Colonic mucosa (tissue), 4 donors: ENCODE data around the gene HMX3. TPM values are rescaled to one million over a fixed set of nuclear protein-coding genes. Genes with fewer than 3 reads are reported as not detected.

Experiments used
- DNase-seq: peaks from one replicate; pipeline ENCODE4 v3.0.0-alpha.2; 2020
- H3K27ac ChIP-seq: fragments of 200-600 bp; one replicate; pipeline ENCODE4 v1.8.0; 2021
- H3K27me3 ChIP-seq: fragments of 200-600 bp; one replicate; pipeline ENCODE4 v1.8.0; 2021
- H3K36me3 ChIP-seq: fragments of 200-600 bp; one replicate; pipeline ENCODE4 v1.8.0; 2021
- H3K4me1 ChIP-seq: fragments of 200-600 bp; one replicate; pipeline ENCODE4 v1.8.0; 2021; ENCODE audit warnings: mild to moderate bottlenecking
- H3K4me3 ChIP-seq: fragments of 200-600 bp; one replicate; pipeline ENCODE4 v1.8.0; 2021
- H3K9ac ChIP-seq, 2 donors: one replicate each; pipeline ENCODE4 v1.7.0; 2013; ENCODE audit warnings: control low read depth in 2 of 2, low read depth in 2 of 2, low read length in 2 of 2
- H3K9me3 ChIP-seq: fragments of 200-600 bp; one replicate; pipeline ENCODE4 v1.8.0; 2021
- CTCF ChIP-seq: fragments of 200-600 bp; IDR thresholded peaks from one replicate; pipeline ENCODE4 v1.8.0; 2022; ENCODE audit warnings: antibody characterized with exemption, mild to moderate bottlenecking
- intact Hi-C: fragments of 100-400 bp; cut with DNase I; formaldehyde crosslinking; loops from one replicate; pipeline ENCODE4 v1.14.1; 2022
- total RNA-seq, 2 donors: library from RNA; stranded (reverse); fragmentation: NEBNext Ultra II Directional in 1 of 2; extraction: Animal tissue kit (Norgen Biotek cat#: 25700) in 1 of 2; gene quantifications; one replicate each; pipeline ENCODE4 v1.2.1, GENCODE V29; 2021
- donor health status: healthy.
- donor health status: DM: no; HTN: no; CAD: no.
- donor health status: DM: no; HTN: no; CAD: no.

Gene HMX3
- total RNA-seq, 2 donors from 2014 or later = 0.35 to 0.64 TPM

DNA sequence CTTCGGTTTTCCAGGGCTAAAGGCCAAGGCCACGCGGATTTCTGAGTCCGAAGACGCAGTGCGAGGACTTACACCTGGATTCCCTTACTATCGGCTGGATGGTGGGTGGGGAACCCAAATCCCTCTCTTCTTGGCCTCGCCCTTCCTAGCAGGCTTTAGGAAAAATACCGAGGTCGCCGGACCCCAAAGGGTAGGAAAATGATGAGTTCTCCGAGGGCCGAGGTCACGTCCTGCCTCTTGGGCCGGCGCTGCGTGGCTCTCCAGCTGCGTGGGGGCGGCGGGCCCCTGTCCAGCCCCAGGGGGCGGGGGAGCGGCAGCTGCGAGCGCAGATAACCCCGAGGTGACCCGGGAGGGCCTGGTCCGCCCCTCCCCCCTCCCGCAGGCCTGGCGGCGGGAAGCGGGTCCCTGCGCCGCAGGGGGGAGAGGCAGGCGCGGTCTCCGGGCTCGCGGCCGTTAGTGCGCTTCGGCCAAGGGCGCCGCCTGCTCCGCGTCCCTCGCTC is 805 bp upstream of the HMX3 start:
- no peaks in the 10 kb centered on the region for H3K36me3 ChIP-seq
- TF ChIP-seq CTCF = no peak

GRCh38 chr10:123136221-123136805 is 543 bp downstream of the HMX3 start:
- peak overlapping the region in 1 of 2 donors; percentile 43 for H3K9ac ChIP-seq
- H3K4me1 ChIP-seq = peaks cover 10% of the 10 kb centered on the region
- no peak for DNase-seq
- TF ChIP-seq CTCF = no peak
- no peaks in the 10 kb centered on the region for H3K9me3 ChIP-seq
- no peak overlapping the region for H3K4me3 ChIP-seq
- H3K36me3 ChIP-seq = no peaks in the 10 kb centered on the region
- no peak overlapping the region for H3K27ac ChIP-seq
- H3K27me3 ChIP-seq = peaks cover 98% of the 10 kb centered on the region
- intact Hi-C loops = no loop called here

More for the DNA sequence above, 805 bp upstream of the HMX3 start:
- intact Hi-C loops = no loop called here
- Histone ChIP-seq H3K9ac (no peak overlapping the region), H3K4me1 (peaks cover 10% of the 10 kb centered on the region), H3K9me3 (no peaks in the 10 kb centered on the region), H3K4me3 (peak overlapping the region; percentile 27), H3K27ac (no peak overlapping the region), H3K27me3 (peaks cover 90% of the 10 kb centered on the region)
- no peak for DNase-seq

GRCh38 chr10:123136806-123137642 is 1.3 kb downstream of the HMX3 start:
- no peaks in the 10 kb centered on the region for H3K9me3 ChIP-seq
- peak overlapping the region in 1 of 2 donors; percentile 43 for H3K9ac ChIP-seq
- DNase-seq = no peak
- no peaks in the 10 kb centered on the region for H3K36me3 ChIP-seq
- H3K27ac ChIP-seq = no peak overlapping the region
- TF ChIP-seq CTCF = no peak
- no peak overlapping the region for H3K4me3 ChIP-seq
- H3K27me3 ChIP-seq = peaks cover 98% of the 10 kb centered on the region
- intact Hi-C loops = no loop called here
- H3K4me1 ChIP-seq = peaks cover 10% of the 10 kb centered on the region

- no peak overlapping the region for H3K4me3 ChIP-seq
- no peaks in the 10 kb centered on the region for H3K9me3 ChIP-seq
- DNase-seq = no peak
- no peaks in the 10 kb centered on the region for H3K36me3 ChIP-seq
- intact Hi-C loops = no loop called here
- no peak for TF ChIP-seq CTCF
- no peak overlapping the region for H3K9ac ChIP-seq
- H3K27ac ChIP-seq = no peak overlapping the region
- peaks cover 8% of the 10 kb centered on the region for H3K4me1 ChIP-seq
- H3K27me3 ChIP-seq = peaks cover 99% of the 10 kb centered on the region
Observed at GRCh38 chr10:123139165-123139520, 3.4 kb downstream of the HMX3 start.

GRCh38 chr10:123139521-123140163 is 3.9 kb downstream of the HMX3 start:
- Histone ChIP-seq H3K4me3 (no peak overlapping the region), H3K27me3 (peaks cover 99% of the 10 kb centered on the region), H3K4me1 (peaks cover 8% of the 10 kb centered on the region), H3K9ac (no peak overlapping the region), H3K9me3 (no peaks in the 10 kb centered on the region), H3K27ac (no peak overlapping the region), H3K36me3 (no peaks in the 10 kb centered on the region)
- TF ChIP-seq CTCF = no peak
- peak; percentile 47 for DNase-seq
- intact Hi-C loops = no loop called here
